ENCODE results near the gene SLC26A11. TPM values are rescaled to one million over a fixed set of nuclear protein-coding genes. Genes with fewer than 3 reads are reported as not detected.

The SLC26A11 gene
- total RNA-seq, 1 experiment from 2014 or later: 26.5 TPM

DNA sequence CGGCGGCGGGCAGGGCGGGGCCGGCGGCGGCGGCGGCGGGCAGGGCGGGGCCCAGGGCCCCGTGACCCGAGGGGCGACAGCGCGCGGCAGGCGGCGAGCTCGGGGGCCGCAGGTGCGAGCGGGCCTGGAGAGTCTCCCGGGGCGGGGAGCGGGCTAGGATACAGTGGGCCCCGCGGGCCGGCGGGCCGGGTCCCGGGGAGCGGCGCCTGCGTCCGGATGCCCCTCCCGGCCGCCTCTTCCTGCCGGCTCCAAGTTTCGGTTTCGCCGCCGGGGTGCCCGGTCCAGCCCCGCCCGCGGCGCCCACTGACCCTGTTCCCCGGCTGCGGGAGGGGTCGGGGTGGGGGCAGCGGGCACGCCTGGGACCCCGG lies 40.5 kb downstream of the SLC26A11 start, which contains the start of gene RNF213:
Gene RNF213, plus strand, starts transcription at position 62 of the 368 bp plus-strand sequence. CDS start 2,830 bp downstream, outside the sequence.
- H3K36me3 Mint-ChIP-seq (ENCODE audit: insufficient read depth in 1 of 3, low read depth in 3 of 3): peaks cover 10 to 13% (median 12%) of the 10 kb centered on the region in 3 experiments
- no peak within 1 kb of the TSS for H2BK120ac ChIP-seq (ENCODE audit: low read depth, low read length, poor library complexity, severe bottlenecking)
- peak within 1 kb of the TSS; percentile 77 for H3K27ac ChIP-seq (ENCODE audit: insufficient read length, low read depth, low read length)
- H4K91ac ChIP-seq (ENCODE audit: insufficient read length, low read depth, low read length): no peak within 1 kb of the TSS
- peak within 1 kb of the TSS; percentile 78 to 89 for H3K4me3 Mint-ChIP-seq
- H3T11ph ChIP-seq (ENCODE audit: low read length): no peak within 1 kb of the TSS
- H3K18ac ChIP-seq (ENCODE audit: insufficient read length, low read depth, low read length): peak within 1 kb of the TSS; percentile 1
- H3K4me2 ChIP-seq (ENCODE audit: insufficient read depth, insufficient read length, low read length): peak within 1 kb of the TSS; percentile 31
- H3K14ac ChIP-seq (ENCODE audit: insufficient read depth, low read length): peak within 1 kb of the TSS; percentile 86; the same call in 1 of the 2 replicates
- H3K27ac Mint-ChIP-seq: peak within 1 kb of the TSS; percentile 89 to 97 (median 95)
- no peaks in the 10 kb centered on the region for H3K9me3 ChIP-seq (ENCODE audit: control insufficient read depth, low read depth, low read length)
- no peak within 1 kb of the TSS for H3K23ac ChIP-seq (ENCODE audit: insufficient read length, low read depth, low read length)
- no peak for TF ChIP-seq CTCF (conservative IDR thresholded peaks at IDR 0.05)
- no peaks in the 10 kb centered on the region for H3K27me3 Mint-ChIP-seq (ENCODE audit: low read depth)
- H2BK12ac ChIP-seq (ENCODE audit: insufficient read length, low read depth, low read length): no peak within 1 kb of the TSS
- peaks cover 40 to 53% of the 10 kb centered on the region in 2 experiments for H3K4me1 Mint-ChIP-seq
- H2BK20ac ChIP-seq (ENCODE audit: low read depth, low read length, poor library complexity, severe bottlenecking): no peak within 1 kb of the TSS
- H3K27me3 ChIP-seq (ENCODE audit: insufficient read depth, low read length): no peaks in the 10 kb centered on the region
- H2AK5ac ChIP-seq (ENCODE audit: insufficient read length, low read length): no peak within 1 kb of the TSS
- H4K20me1 ChIP-seq (ENCODE audit: control insufficient read depth, insufficient read depth, insufficient read length): no peaks in the 10 kb centered on the region
- no peak within 1 kb of the TSS for H3K56ac ChIP-seq (ENCODE audit: insufficient read length, low read depth, low read length)
- H2BK5ac ChIP-seq (ENCODE audit: insufficient read length, low read length): no peak within 1 kb of the TSS
- no peak within 1 kb of the TSS for H4K8ac ChIP-seq (replicated peaks; ENCODE audit: insufficient read length, low read depth, low read length)
- H2AFZ ChIP-seq (ENCODE audit: low read length): no peak within 1 kb of the TSS
- no peaks in the 10 kb centered on the region for H3K79me1 ChIP-seq (ENCODE audit: insufficient read depth, low read depth, low read length, poor library complexity, severe bottlenecking)
- no peaks in the 10 kb centered on the region for H3K79me2 ChIP-seq (ENCODE audit: insufficient read depth, low read length)
- H4K5ac ChIP-seq (ENCODE audit: insufficient read length, low read depth, low read length): no peak within 1 kb of the TSS
- H3K9ac ChIP-seq (ENCODE audit: extremely low read depth, insufficient read length, low read length): peak within 1 kb of the TSS; percentile 88
- H3K4ac ChIP-seq (ENCODE audit: low read depth, low read length): peak within 1 kb of the TSS; percentile 67; the same call in 1 of the 2 replicates
- no peaks in the 10 kb centered on the region; a peak in 1 of 5 replicates for H3K9me3 Mint-ChIP-seq
- H2BK15ac ChIP-seq (ENCODE audit: low read depth, low read length): no peak within 1 kb of the TSS
- H3K23me2 ChIP-seq (ENCODE audit: insufficient read length, low read depth, low read length, poor library complexity, severe bottlenecking): no peaks in the 10 kb centered on the region
- DNase-seq: peak; percentile 58
- peaks cover 10% of the 10 kb centered on the region; the same call in 1 of the 2 replicates for H3K4me1 ChIP-seq (ENCODE audit: insufficient read depth, low read length)
- WGBS (ENCODE audit: extremely low coverage, insufficient read length, low lambda C conversion rate): no CpG with 5 or more reads among the region's 54 CpGs
